Stomach (tissue), 4 donors: Measurements from ENCODE around the gene ARHGAP29.

ENCODE experiments used
- EP300 ChIP-seq: sonication (generic); formaldehyde crosslinking; IDR thresholded peaks from one replicate; pipeline ENCODE4 v1.6.1; 2017; ENCODE audit warnings: antibody characterized with exemption
- POLR2A ChIP-seq, 4 donors: fragments of 450-650 bp; IDR thresholded peaks; one replicate each; pipeline ENCODE4 v1.6.1; 2016; ENCODE audit warnings: antibody characterized with exemption in 4 of 4, control low read depth in 2 of 4, mild to moderate bottlenecking in 1 of 4, moderate library complexity in 1 of 4
- POLR2AphosphoS5 ChIP-seq, 3 donors: sonication (generic); formaldehyde crosslinking; IDR thresholded peaks; one replicate each; pipeline ENCODE4 v1.6.1; 2016; ENCODE audit warnings: antibody characterized with exemption in 3 of 3
- TF ChIP-seq, protein P1 (sequence below), 7 experiments: fragments of 450-650 bp in 4 of 7; fragments of 200-600 bp in 3 of 7; sonication (generic) in 3 of 7; IDR thresholded peaks; one replicate each; pipeline ENCODE4 v1.5.1; 2016 to 2019; ENCODE audit warnings: antibody characterized with exemption in 7 of 7, control low read depth in 2 of 7, mild to moderate bottlenecking in 1 of 7

DNA sequence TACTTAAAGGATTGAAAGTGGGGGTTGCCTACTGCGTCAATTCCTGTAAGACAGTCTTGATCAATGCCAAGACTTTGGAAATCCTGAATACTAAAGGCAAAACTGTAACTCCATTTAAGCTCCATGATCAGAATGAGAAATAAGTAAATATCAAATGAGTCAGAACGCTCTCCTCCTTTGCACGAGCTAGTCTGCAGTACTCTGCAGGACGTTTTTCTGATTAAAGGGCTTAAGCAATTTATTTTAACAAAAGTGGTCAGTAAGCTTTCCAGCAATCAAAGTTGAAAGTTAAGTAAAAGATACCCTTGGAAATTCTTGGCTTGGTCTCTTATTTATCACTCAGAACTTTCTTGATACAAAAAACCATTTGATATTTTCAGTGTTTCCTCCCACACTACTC, 35.7 kb upstream of the ARHGAP29 start:
- TF ChIP-seq POLR2A (IDR thresholded peaks at IDR 0.05) = no peak
- TF ChIP-seq EP300 = no peak
- TF ChIP-seq, protein P1, sequence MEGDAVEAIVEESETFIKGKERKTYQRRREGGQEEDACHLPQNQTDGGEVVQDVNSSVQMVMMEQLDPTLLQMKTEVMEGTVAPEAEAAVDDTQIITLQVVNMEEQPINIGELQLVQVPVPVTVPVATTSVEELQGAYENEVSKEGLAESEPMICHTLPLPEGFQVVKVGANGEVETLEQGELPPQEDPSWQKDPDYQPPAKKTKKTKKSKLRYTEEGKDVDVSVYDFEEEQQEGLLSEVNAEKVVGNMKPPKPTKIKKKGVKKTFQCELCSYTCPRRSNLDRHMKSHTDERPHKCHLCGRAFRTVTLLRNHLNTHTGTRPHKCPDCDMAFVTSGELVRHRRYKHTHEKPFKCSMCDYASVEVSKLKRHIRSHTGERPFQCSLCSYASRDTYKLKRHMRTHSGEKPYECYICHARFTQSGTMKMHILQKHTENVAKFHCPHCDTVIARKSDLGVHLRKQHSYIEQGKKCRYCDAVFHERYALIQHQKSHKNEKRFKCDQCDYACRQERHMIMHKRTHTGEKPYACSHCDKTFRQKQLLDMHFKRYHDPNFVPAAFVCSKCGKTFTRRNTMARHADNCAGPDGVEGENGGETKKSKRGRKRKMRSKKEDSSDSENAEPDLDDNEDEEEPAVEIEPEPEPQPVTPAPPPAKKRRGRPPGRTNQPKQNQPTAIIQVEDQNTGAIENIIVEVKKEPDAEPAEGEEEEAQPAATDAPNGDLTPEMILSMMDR (IDR thresholded peaks at IDR 0.05) = no peak
- TF ChIP-seq POLR2AphosphoS5 (IDR thresholded peaks at IDR 0.05) = no peak
